B cell (primary cell): ENCODE data around the gene RBMX.

Experiments used
- EZH2 ChIP-seq: IDR thresholded peaks from 2 replicates; pipeline ENCODE4 v1.6.1; 2012; ENCODE audit warnings: borderline replicate concordance, low read depth, mild to moderate bottlenecking, moderate library complexity, low read length; ENCODE audit not compliant: insufficient read depth, poor library complexity, severe bottlenecking
- TF ChIP-seq, protein P1 (sequence below): fragments of 200-600 bp; IDR thresholded peaks from one replicate; pipeline ENCODE4 v1.8.0; 2022; ENCODE audit warnings: antibody characterized with exemption, mild to moderate bottlenecking

- TF ChIP-seq, protein P1, sequence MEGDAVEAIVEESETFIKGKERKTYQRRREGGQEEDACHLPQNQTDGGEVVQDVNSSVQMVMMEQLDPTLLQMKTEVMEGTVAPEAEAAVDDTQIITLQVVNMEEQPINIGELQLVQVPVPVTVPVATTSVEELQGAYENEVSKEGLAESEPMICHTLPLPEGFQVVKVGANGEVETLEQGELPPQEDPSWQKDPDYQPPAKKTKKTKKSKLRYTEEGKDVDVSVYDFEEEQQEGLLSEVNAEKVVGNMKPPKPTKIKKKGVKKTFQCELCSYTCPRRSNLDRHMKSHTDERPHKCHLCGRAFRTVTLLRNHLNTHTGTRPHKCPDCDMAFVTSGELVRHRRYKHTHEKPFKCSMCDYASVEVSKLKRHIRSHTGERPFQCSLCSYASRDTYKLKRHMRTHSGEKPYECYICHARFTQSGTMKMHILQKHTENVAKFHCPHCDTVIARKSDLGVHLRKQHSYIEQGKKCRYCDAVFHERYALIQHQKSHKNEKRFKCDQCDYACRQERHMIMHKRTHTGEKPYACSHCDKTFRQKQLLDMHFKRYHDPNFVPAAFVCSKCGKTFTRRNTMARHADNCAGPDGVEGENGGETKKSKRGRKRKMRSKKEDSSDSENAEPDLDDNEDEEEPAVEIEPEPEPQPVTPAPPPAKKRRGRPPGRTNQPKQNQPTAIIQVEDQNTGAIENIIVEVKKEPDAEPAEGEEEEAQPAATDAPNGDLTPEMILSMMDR = no peak
- no peak for TF ChIP-seq EZH2
These were observed 26.5 kb upstream of the RBMX start for GRCh38 chrX:136906921-136907510.
